Sigmoid colon (tissue), 4 donors: ENCODE data around the gene DCAF15.

ENCODE experiments used
- EP300 ChIP-seq, 4 donors: sonication (generic); formaldehyde crosslinking; IDR thresholded peaks; one replicate each; pipeline ENCODE4 v1.6.1; 2017; ENCODE audit warnings: antibody characterized with exemption in 4 of 4
- POLR2A ChIP-seq, 2 donors: fragments of 450-650 bp; IDR thresholded peaks; one replicate each; pipeline ENCODE4 v1.6.1; 2016; ENCODE audit warnings: antibody characterized with exemption in 2 of 2, mild to moderate bottlenecking in 2 of 2, moderate library complexity in 2 of 2
- TF ChIP-seq, protein P1 (sequence below), 4 experiments: fragments of 450-650 bp in 3 of 4; fragments of 200-600 bp in 1 of 4; IDR thresholded peaks; one replicate each; pipeline ENCODE4 v1.5.1; 2016 to 2019; ENCODE audit warnings: antibody characterized with exemption in 4 of 4, mild to moderate bottlenecking in 3 of 4, moderate library complexity in 2 of 4

DNA sequence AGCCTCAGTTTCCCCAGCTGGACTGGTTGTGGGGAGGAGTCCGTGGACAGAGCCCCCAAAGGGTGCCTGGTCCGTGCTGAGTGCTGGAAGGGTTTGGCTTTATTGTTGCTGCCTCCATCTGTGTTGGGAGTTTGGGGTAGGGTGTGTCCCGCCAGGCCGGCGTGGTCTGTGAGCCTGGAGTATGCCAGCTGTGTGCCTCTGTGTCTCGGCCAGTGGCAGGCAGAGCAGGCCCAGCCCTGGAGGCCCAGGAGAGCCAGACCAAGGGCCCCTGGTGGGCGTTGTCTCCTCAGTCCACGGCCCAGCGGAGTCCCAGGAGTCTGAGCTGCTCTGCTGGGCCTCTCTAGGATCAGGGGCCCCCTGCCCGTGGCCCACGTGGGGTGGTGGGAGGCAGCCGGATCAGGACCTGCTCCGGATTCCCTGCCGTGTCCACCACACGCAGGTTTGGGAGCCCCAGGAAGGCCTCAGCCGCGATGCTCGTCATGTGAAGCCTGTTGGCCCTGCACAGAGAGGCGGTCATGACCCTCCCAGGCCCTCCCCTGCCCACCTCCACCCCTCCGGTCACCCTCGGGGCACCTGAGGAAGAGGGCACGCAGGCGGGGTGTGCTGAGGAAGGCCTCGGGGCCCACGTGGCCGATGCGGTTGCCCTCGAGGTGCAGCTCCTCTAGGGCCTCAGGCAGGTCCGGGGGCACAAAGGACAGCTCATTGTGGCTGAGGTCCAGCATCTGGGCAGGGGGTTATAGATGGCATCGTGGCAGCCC lies 20.7 kb upstream of the DCAF15 start:
- TF ChIP-seq, protein P1, sequence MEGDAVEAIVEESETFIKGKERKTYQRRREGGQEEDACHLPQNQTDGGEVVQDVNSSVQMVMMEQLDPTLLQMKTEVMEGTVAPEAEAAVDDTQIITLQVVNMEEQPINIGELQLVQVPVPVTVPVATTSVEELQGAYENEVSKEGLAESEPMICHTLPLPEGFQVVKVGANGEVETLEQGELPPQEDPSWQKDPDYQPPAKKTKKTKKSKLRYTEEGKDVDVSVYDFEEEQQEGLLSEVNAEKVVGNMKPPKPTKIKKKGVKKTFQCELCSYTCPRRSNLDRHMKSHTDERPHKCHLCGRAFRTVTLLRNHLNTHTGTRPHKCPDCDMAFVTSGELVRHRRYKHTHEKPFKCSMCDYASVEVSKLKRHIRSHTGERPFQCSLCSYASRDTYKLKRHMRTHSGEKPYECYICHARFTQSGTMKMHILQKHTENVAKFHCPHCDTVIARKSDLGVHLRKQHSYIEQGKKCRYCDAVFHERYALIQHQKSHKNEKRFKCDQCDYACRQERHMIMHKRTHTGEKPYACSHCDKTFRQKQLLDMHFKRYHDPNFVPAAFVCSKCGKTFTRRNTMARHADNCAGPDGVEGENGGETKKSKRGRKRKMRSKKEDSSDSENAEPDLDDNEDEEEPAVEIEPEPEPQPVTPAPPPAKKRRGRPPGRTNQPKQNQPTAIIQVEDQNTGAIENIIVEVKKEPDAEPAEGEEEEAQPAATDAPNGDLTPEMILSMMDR (IDR thresholded peaks at IDR 0.05): no peak
- TF ChIP-seq EP300 (IDR thresholded peaks at IDR 0.05) (no peak), POLR2A (IDR thresholded peaks at IDR 0.05) (no peak)
